Neural cell (in vitro differentiated cells): Measurements from ENCODE around the gene KCNK2.

Experiments
- CTCF ChIP-seq: fragments of 450-650 bp; IDR thresholded peaks from 2 replicates; pipeline ENCODE4 v1.5.1; 2014; ENCODE audit warnings: antibody characterized with exemption, mild to moderate bottlenecking, moderate library complexity; ENCODE audit not compliant: poor library complexity, severe bottlenecking
- EZH2 ChIP-seq: fragments of 200-600, 300-800 bp; shearing (Covaris generic), sonication (generic); IDR thresholded peaks from 2 replicates; pipeline ENCODE4 v1.6.1; 2014; ENCODE audit warnings: antibody characterized with exemption, low read length, borderline replicate concordance, mild to moderate bottlenecking; ENCODE audit not compliant: insufficient read depth, poor library complexity, severe bottlenecking
- POLR2AphosphoS5 ChIP-seq: IDR thresholded peaks from 2 replicates; pipeline ENCODE4 v1.6.1; 2012
- RAD21 ChIP-seq: fragments of 450-650 bp; conservative IDR thresholded peaks from 2 replicates; pipeline ENCODE4 v1.6.1; 2014; ENCODE audit warnings: antibody characterized with exemption, mild to moderate bottlenecking, moderate library complexity
- REST ChIP-seq: IDR thresholded peaks from 2 replicates; pipeline ENCODE4 v1.6.1; 2012; ENCODE audit warnings: borderline replicate concordance
- TAF1 ChIP-seq: IDR thresholded peaks from 2 replicates; pipeline ENCODE4 v1.6.1; 2012; ENCODE audit warnings: low read depth

- TF ChIP-seq POLR2AphosphoS5 (no peak), RAD21 (no peak), REST (no peak), EZH2 (no peak), CTCF (no peak), TAF1 (no peak)
Measured at GRCh38 chr1:215101511-215101910, 19.0 kb downstream of the KCNK2 start.
